Endothelial cell of umbilical vein (primary cell): ENCODE data around the gene NEB. TPM values are rescaled to one million over a fixed set of nuclear protein-coding genes. Genes with fewer than 3 reads are reported as not detected.
"Not testable (repeated sequence)": the region's sequence is repeated elsewhere in the genome, so short reads cannot be mapped to it uniquely, and the experiment has no call there.

Experiments used
- BruUV-seq: library from RNA; stranded (reverse); fragments of 400-500 nt; replicated peaks from 2 replicates; lab custom pipeline; 2021; lab: Mats Ljungman, UMichigan
- CTCF ChIA-PET: fragments of 300-600, 350-600 bp; sonication (Branson Sonifier 250); formaldehyde crosslinking; loops from one replicate; lab custom pipeline; 2021; ENCODE audit warnings: antibody characterized with exemption, inconsistent platforms; lab: Charles Lee
- POLR2A ChIA-PET: fragments of 300-600, 350-600 bp; sonication (Branson Sonifier 250); formaldehyde crosslinking; loops from one replicate; lab custom pipeline; 2021; ENCODE audit warnings: antibody characterized with exemption, inconsistent platforms; lab: Charles Lee
- DNase-seq: peaks from one replicate; pipeline ENCODE4 v3.0.0-alpha.2; 2011; ENCODE audit warnings: low read depth, low spot score
- FAIRE-seq: peaks from 2 replicates; lab custom pipeline; 2011; peaks lifted over from hg19 to GRCh38; lab: Jason Lieb, UNC
- H2AFZ ChIP-seq: 2 replicates; pipeline ENCODE4 v1.6.0; 2012; ENCODE audit warnings: low read depth, low read length, control low read depth, inconsistent platforms
- H3K27ac ChIP-seq: 2 replicates; pipeline ENCODE4 v1.5.1; 2011; ENCODE audit warnings: low read depth, mild to moderate bottlenecking, control low read depth, low read length, moderate library complexity; ENCODE audit not compliant: insufficient read depth
- H3K27me3 ChIP-seq, 2 experiments: 2 replicates each; pipeline versions ENCODE4 v1.6.0 to v1.6.1; 2011; ENCODE audit warnings: low read length in 2 of 2, mixed read lengths in 1 of 2; ENCODE audit not compliant: control insufficient read depth in 2 of 2, insufficient read depth in 2 of 2
- H3K36me3 ChIP-seq, 2 experiments: 2 replicates in 1 of 2; 3 replicates in 1 of 2; pipeline ENCODE4 v1.5.1; 2011; ENCODE audit warnings: low read length in 2 of 2, mild to moderate bottlenecking in 1 of 2, moderate library complexity in 1 of 2; ENCODE audit not compliant: control insufficient read depth in 2 of 2, insufficient read depth in 2 of 2; ENCODE audit errors: extremely low read depth in 1 of 2
- H3K4me1 ChIP-seq: 3 replicates; pipeline ENCODE4 v1.5.1; 2011; ENCODE audit warnings: mild to moderate bottlenecking, low read length; ENCODE audit not compliant: control insufficient read depth, insufficient read depth; ENCODE audit errors: extremely low read depth
- H3K4me2 ChIP-seq: 2 replicates; pipeline ENCODE4 v1.6.1; 2011; ENCODE audit warnings: low read length, control low read depth, mixed read lengths; ENCODE audit not compliant: insufficient read depth
- H3K4me3 ChIP-seq, 3 experiments: fragments of 200-600 bp in 1 of 3; sonication (generic), shearing (Covaris generic) in 1 of 3; replicated peaks in 1 of 3; 2 replicates each; pipeline ENCODE4 v1.5.1; 2011 to 2016; ENCODE audit warnings: control low read depth in 3 of 3, low read length in 3 of 3, mild to moderate bottlenecking in 2 of 3, inconsistent platforms in 1 of 3, low read depth in 1 of 3, moderate library complexity in 1 of 3; ENCODE audit not compliant: insufficient read depth in 1 of 3
- H3K79me2 ChIP-seq: 2 replicates; pipeline ENCODE4 v1.6.0; 2012; ENCODE audit warnings: low read length, inconsistent platforms; ENCODE audit not compliant: control insufficient read depth, insufficient read depth
- H3K9ac ChIP-seq: replicated peaks from 2 replicates; pipeline ENCODE3; 2011; ENCODE audit warnings: low read length, control low read depth; ENCODE audit not compliant: insufficient read depth; ENCODE audit errors: extremely low read depth
- H3K9me1 ChIP-seq: replicated peaks from 3 replicates; pipeline ENCODE4 v1.6.0; 2011; ENCODE audit warnings: mild to moderate bottlenecking, low read length; ENCODE audit not compliant: control insufficient read depth, insufficient read depth; ENCODE audit errors: extremely low read depth
- H3K9me3 ChIP-seq: replicated peaks from 2 replicates; pipeline ENCODE4 v1.5.1; 2012; ENCODE audit warnings: low read length, inconsistent platforms; ENCODE audit not compliant: control insufficient read depth, insufficient read depth
- H4K20me1 ChIP-seq: replicated peaks from 2 replicates; pipeline ENCODE3; 2011; ENCODE audit warnings: mild to moderate bottlenecking, low read length; ENCODE audit not compliant: control insufficient read depth, insufficient read depth; ENCODE audit errors: extremely low read depth
- CTCF ChIP-seq, 2 donors: IDR thresholded peaks; 1 replicate in 1 of 2; 2 replicates in 1 of 2; pipeline ENCODE4 v1.5.1; 2011; ENCODE audit warnings: low read length in 2 of 2, mild to moderate bottlenecking in 2 of 2, moderate library complexity in 2 of 2, control low read depth in 1 of 2, inconsistent platforms in 1 of 2, low read depth in 1 of 2; ENCODE audit not compliant: insufficient read depth in 1 of 2; ENCODE audit errors: extremely low read depth in 1 of 2
- EZH2 ChIP-seq: IDR thresholded peaks from 2 replicates; pipeline ENCODE4 v1.6.1; 2012; ENCODE audit warnings: borderline replicate concordance, low read depth, mild to moderate bottlenecking, moderate library complexity, low read length, inconsistent platforms; ENCODE audit not compliant: severe bottlenecking
- FOS ChIP-seq: IDR thresholded peaks from 2 replicates; pipeline ENCODE4 v1.6.1; 2011; ENCODE audit warnings: mild to moderate bottlenecking, low read length, moderate library complexity, borderline replicate concordance; ENCODE audit not compliant: insufficient read depth
- GATA2 ChIP-seq: IDR thresholded peaks from 2 replicates; pipeline ENCODE4 v1.7.0; 2011; ENCODE audit warnings: low read depth, mild to moderate bottlenecking, moderate library complexity, mixed read lengths, low read length; ENCODE audit not compliant: insufficient read length, insufficient read depth
- JUN ChIP-seq: IDR thresholded peaks from 2 replicates; pipeline ENCODE4 v1.6.1; 2011; ENCODE audit warnings: borderline replicate concordance, low read depth; ENCODE audit not compliant: insufficient read length, insufficient read depth
- MAX ChIP-seq: IDR thresholded peaks from 2 replicates; pipeline ENCODE4 v1.6.1; 2011; ENCODE audit not compliant: insufficient read depth, insufficient read length
- MYC ChIP-seq: IDR thresholded peaks from one replicate; pipeline ENCODE4 v1.6.1; 2011; ENCODE audit warnings: mild to moderate bottlenecking, low read depth, low read length
- POLR2A ChIP-seq: IDR thresholded peaks from 2 replicates; pipeline ENCODE4 v1.6.1; 2012; ENCODE audit warnings: low read depth, mild to moderate bottlenecking, control low read depth, low read length
- POLR2AphosphoS5 ChIP-seq: IDR thresholded peaks from 2 replicates; pipeline ENCODE4 v1.6.1; 2012; ENCODE audit warnings: low read depth, mild to moderate bottlenecking, control low read depth, low read length, moderate library complexity; ENCODE audit not compliant: insufficient read depth
- dilution Hi-C: fragments of 300-500 bp; cut with MboI; formaldehyde crosslinking; loops from one replicate; pipeline ENCODE4 v1.15.0; 2019; ENCODE audit warnings: low sequenced_read_pairs; ENCODE audit not compliant: extremely low pct_ligation_motif_present
- intact Hi-C: fragments of 100-400 bp; cut with micrococcal nuclease; formaldehyde crosslinking; loops from one replicate; pipeline ENCODE4 v1.10.0; 2022
- polyA plus RNA-seq, 4 experiments: library from polyadenylated mRNA; depleted of rRNA in 3 of 4; stranded (reverse) in 3 of 4; unstranded in 1 of 4; fragments of >200 nt; gene quantifications; 2 replicates each; pipeline versions ENCODE4 v1.2.1 to v1.2.3, GENCODE V29; 2011 to 2012; ENCODE audit warnings: missing spikeins in 1 of 4
- total RNA-seq: library from RNA; stranded (reverse); gene quantifications from 2 replicates; pipeline ENCODE4 v1.2.3, GENCODE V29; 2021

The NEB gene
- total and polyA plus RNA-seq, 2 donors (not counting 3 experiments of a cell fraction or from before 2014, with no cell fraction given) = 0.84 to 1.8 TPM

GRCh38 chr2:151753540-151753939 lies 19.3 kb upstream of the NEB start:
- BruUV-seq = no TSS peak
- CTCF ChIA-PET = interaction anchor here (1.3 kb wide), 1 partner anchor 9 kb away, joined by 4 read pairs; no protein-coding TSS in a partner anchor
- Histone ChIP-seq H3K4me3 (no peak overlapping the region), H3K4me2 (no peak overlapping the region), H3K36me3 (no peaks in the 10 kb centered on the region), H3K9me3 (no peaks in the 10 kb centered on the region), H4K20me1 (no peaks in the 10 kb centered on the region), H3K27me3 (peaks cover 0 to 1% of the 10 kb centered on the region in 2 experiments), H3K9ac (no peak overlapping the region), H3K9me1 (no peaks in the 10 kb centered on the region), H3K79me2 (no peaks in the 10 kb centered on the region), H2AFZ (no peak overlapping the region), H3K4me1 (no peaks in the 10 kb centered on the region), H3K27ac (no peak overlapping the region)
- FAIRE-seq (no peak), DNase-seq (no peak)
- intact Hi-C loops (no loop called here), dilution Hi-C loops (no loop called here)
- POLR2A ChIA-PET = no interaction called here
- TF ChIP-seq MAX (no peak), FOS (no peak), POLR2AphosphoS5 (no peak), EZH2 (no peak), MYC (no peak), POLR2A (no peak), CTCF (IDR thresholded peaks at IDR 0.05; ENCODE audit: extremely low read depth in 1 of 2, insufficient read depth in 1 of 2, low read depth in 1 of 2, low read length in 2 of 2) (no peak), GATA2 (no peak), JUN (no peak)

GRCh38 chr2:151745261-151745660 lies 11.0 kb upstream of the NEB start:
- FAIRE-seq, H3K9me1 ChIP-seq, CTCF ChIA-PET, DNase-seq, H3K79me2 ChIP-seq, H3K27ac ChIP-seq, H3K9ac ChIP-seq, H3K9me3 ChIP-seq, H3K27me3 ChIP-seq, intact Hi-C loops, H4K20me1 ChIP-seq, BruUV-seq, H3K4me1 ChIP-seq, H3K36me3 ChIP-seq, H2AFZ ChIP-seq, H3K4me2 ChIP-seq, H3K4me3 ChIP-seq, POLR2A ChIA-PET, dilution Hi-C loops: not testable (repeated sequence)
